Keratinocyte (primary cell): ENCODE measurements around the gene RRBP1. TPM values are rescaled to one million over a fixed set of nuclear protein-coding genes. Genes with fewer than 3 reads are reported as not detected.

Source experiments
- DNase-seq: peaks from one replicate; pipeline ENCODE4 v3.0.0-alpha.2; 2011; ENCODE audit warnings: low read depth, missing footprints, low spot score
- FAIRE-seq: peaks from 2 replicates; lab custom pipeline; 2011; peaks lifted over from hg19 to GRCh38; lab: Jason Lieb, UNC
- H2AFZ ChIP-seq: 2 replicates; pipeline ENCODE4 v1.6.0; 2012; ENCODE audit warnings: low read length, control low read depth, inconsistent platforms; ENCODE audit not compliant: control insufficient read depth
- H3K27ac ChIP-seq: 2 replicates; pipeline ENCODE4 v1.5.1; 2011; ENCODE audit warnings: low read length; ENCODE audit not compliant: control insufficient read depth, insufficient read depth
- H3K27me3 ChIP-seq: 3 replicates; pipeline ENCODE4 v1.6.0; 2011; ENCODE audit warnings: low read length; ENCODE audit not compliant: control insufficient read depth, insufficient read depth; ENCODE audit errors: extremely low read depth
- H3K36me3 ChIP-seq, 2 experiments: 2 replicates in 1 of 2; 3 replicates in 1 of 2; pipeline ENCODE4 v1.5.1; 2011; ENCODE audit warnings: low read length in 2 of 2, mild to moderate bottlenecking in 1 of 2; ENCODE audit not compliant: control insufficient read depth in 2 of 2, insufficient read depth in 2 of 2; ENCODE audit errors: extremely low read depth in 1 of 2
- H3K4me1 ChIP-seq: 3 replicates; pipeline ENCODE4 v1.5.1; 2011; ENCODE audit warnings: low read length; ENCODE audit not compliant: control insufficient read depth, insufficient read depth; ENCODE audit errors: extremely low read depth
- H3K4me2 ChIP-seq: 3 replicates; pipeline ENCODE4 v1.6.0; 2011; ENCODE audit warnings: low read depth, low read length; ENCODE audit not compliant: control insufficient read depth, insufficient read depth; ENCODE audit errors: extremely low read depth
- H3K4me3 ChIP-seq, 3 experiments: fragments of 200-600 bp in 1 of 3; sonication (generic) in 1 of 3; 2 replicates in 2 of 3; 3 replicates in 1 of 3; pipeline ENCODE4 v1.5.1; 2011 to 2016; ENCODE audit warnings: low read length in 3 of 3, mild to moderate bottlenecking in 3 of 3, control low read depth in 2 of 3, inconsistent platforms in 1 of 3, low read depth in 1 of 3, mixed read lengths in 1 of 3, mixed run types in 1 of 3, moderate library complexity in 1 of 3; ENCODE audit not compliant: control insufficient read depth in 2 of 3, insufficient read depth in 2 of 3; ENCODE audit errors: extremely low read depth in 1 of 3
- H3K79me2 ChIP-seq: 2 replicates; pipeline ENCODE4 v1.6.0; 2012; ENCODE audit warnings: low read length; ENCODE audit not compliant: control insufficient read depth, insufficient read depth
- H3K9ac ChIP-seq: 3 replicates; pipeline ENCODE4 v1.6.0; 2011; ENCODE audit warnings: low read length; ENCODE audit not compliant: control insufficient read depth, insufficient read depth; ENCODE audit errors: extremely low read depth
- H3K9me1 ChIP-seq: 3 replicates; pipeline ENCODE4 v1.6.0; 2011; ENCODE audit warnings: low read length; ENCODE audit not compliant: control insufficient read depth, insufficient read depth; ENCODE audit errors: extremely low read depth
- H3K9me3 ChIP-seq: 2 replicates; pipeline ENCODE4 v1.5.1; 2012; ENCODE audit warnings: low read depth, low read length; ENCODE audit not compliant: control insufficient read depth
- H4K20me1 ChIP-seq: 3 replicates; pipeline ENCODE4 v1.6.0; 2011; ENCODE audit warnings: low read length; ENCODE audit not compliant: control insufficient read depth, insufficient read depth; ENCODE audit errors: extremely low read depth
- CTCF ChIP-seq, 3 experiments: IDR thresholded peaks in 1 of 3; conservative IDR thresholded peaks in 1 of 3; optimal IDR thresholded peaks in 1 of 3; 2 replicates in 2 of 3; 3 replicates in 1 of 3; pipeline versions ENCODE3 to v1.5.1; 2011; ENCODE audit warnings: low read length in 3 of 3, mild to moderate bottlenecking in 3 of 3, moderate library complexity in 2 of 3, control low read depth in 1 of 3, inconsistent platforms in 1 of 3; ENCODE audit not compliant: insufficient read depth in 2 of 3; ENCODE audit errors: extremely low read depth in 1 of 3
- EZH2 ChIP-seq: IDR thresholded peaks from one replicate; pipeline ENCODE4 v1.6.1; 2012; ENCODE audit warnings: inconsistent platforms, mild to moderate bottlenecking, low read length, moderate library complexity
- dilution Hi-C: fragments of 300-500 bp; cut with MboI; formaldehyde crosslinking; loops from one replicate; pipeline ENCODE4 v1.7.0; 2020; ENCODE audit warnings: low sequenced_read_pairs; ENCODE audit not compliant: extremely low pct_ligation_motif_present
- polyA plus RNA-seq, 5 experiments: library from polyadenylated mRNA; depleted of rRNA in 3 of 5; stranded (reverse) in 3 of 5; stranded (forward) in 1 of 5; unstranded in 1 of 5; fragments of >200 nt; gene quantifications; 1 replicate in 1 of 5; 2 replicates in 3 of 5; 3 replicates in 1 of 5; pipeline versions ENCODE4 v1.2.1 to v1.2.3, GENCODE V29; 2011 to 2012; ENCODE audit warnings: missing spikeins in 2 of 5, low read depth in 1 of 5, low replicate concordance in 1 of 5

Gene RRBP1
- polyA plus RNA-seq, 1 donor (not counting 4 experiments of a cell fraction or from before 2014, with no cell fraction given), result 43.9 TPM

GRCh38 chr20:17583126-17583525 is 98.9 kb downstream of the RRBP1 start:
- Histone ChIP-seq H3K4me1 (peaks cover 25% of the 10 kb centered on the region), H3K9me1 (no peaks in the 10 kb centered on the region), H3K4me2 (peak overlapping the region; percentile 14), H3K4me3 (no peak overlapping the region), H2AFZ (no peak overlapping the region), H3K36me3 (peaks cover 0 to 2% of the 10 kb centered on the region in 2 experiments), H3K79me2 (peaks cover 98% of the 10 kb centered on the region), H3K9me3 (no peaks in the 10 kb centered on the region), H4K20me1 (peaks cover 13% of the 10 kb centered on the region), H3K27ac (no peak overlapping the region), H3K9ac (no peak overlapping the region), H3K27me3 (no peaks in the 10 kb centered on the region)
- DNase-seq (no peak), FAIRE-seq (no peak)
- dilution Hi-C loops, result no loop called here
- TF ChIP-seq CTCF (optimal IDR thresholded peaks at IDR 0.05 in 1 of 3, IDR thresholded peaks at IDR 0.05 in 1 of 3, conservative IDR thresholded peaks at IDR 0.05 in 1 of 3; ENCODE audit: extremely low read depth in 1 of 3, insufficient read depth in 2 of 3, low read length in 3 of 3) (no peak), EZH2 (no peak)

- FAIRE-seq (peak; percentile 71), DNase-seq (no peak)
- H3K27ac ChIP-seq, result no peak overlapping the region
- H3K4me3 ChIP-seq, result no peak overlapping the region
- no peak overlapping the region for H2AFZ ChIP-seq
- H3K9ac ChIP-seq, result no peak overlapping the region
- no peaks in the 10 kb centered on the region for H3K9me3 ChIP-seq
- H3K79me2 ChIP-seq, result peaks cover 97% of the 10 kb centered on the region
- H3K4me1 ChIP-seq, result peaks cover 25% of the 10 kb centered on the region
- dilution Hi-C loops, result no loop called here
- no peaks in the 10 kb centered on the region for H3K9me1 ChIP-seq
- H3K27me3 ChIP-seq, result no peaks in the 10 kb centered on the region
- TF ChIP-seq EZH2, result no peak
- no peak for TF ChIP-seq CTCF (optimal IDR thresholded peaks at IDR 0.05 in 1 of 3, IDR thresholded peaks at IDR 0.05 in 1 of 3, conservative IDR thresholded peaks at IDR 0.05 in 1 of 3; ENCODE audit: extremely low read depth in 1 of 3, insufficient read depth in 2 of 3, low read length in 3 of 3)
- H3K36me3 ChIP-seq, result peaks cover 0 to 2% of the 10 kb centered on the region in 2 experiments
- H4K20me1 ChIP-seq, result peaks cover 18% of the 10 kb centered on the region
- no peak overlapping the region for H3K4me2 ChIP-seq
Measured at GRCh38 chr20:17580895-17581294, 101.1 kb downstream of the RRBP1 start.
